ENCODE data around the gene PDZD8.

Gene PDZD8

GRCh38 chr10:117272195-117273076, 102.8 kb downstream of the PDZD8 start:
- H3K4me3 ChIP-seq (ENCODE audit: low read length) = no peak overlapping the region
- no peak for TF ChIP-seq ZNF274 (IDR thresholded peaks at IDR 0.05; ENCODE audit: low read depth, low read length)

GRCh38 chr10:117271427-117271826, 103.8 kb downstream of the PDZD8 start:
- no peak for TF ChIP-seq ZNF274 (IDR thresholded peaks at IDR 0.05; ENCODE audit: low read depth, low read length)
- H3K4me3 ChIP-seq (ENCODE audit: low read length) = no peak overlapping the region

- H3K4me3 ChIP-seq (ENCODE audit: low read length) = no peak overlapping the region
- TF ChIP-seq ZNF274 (IDR thresholded peaks at IDR 0.05; ENCODE audit: low read depth, low read length) = no peak
Observed at GRCh38 chr10:117268907-117269306, 106.3 kb downstream of the PDZD8 start.

- no peak for TF ChIP-seq ZNF274 (IDR thresholded peaks at IDR 0.05; ENCODE audit: low read depth, low read length)
Observed at GRCh38 chr10:117268258-117268657, 107.0 kb downstream of the PDZD8 start.

GRCh38 chr10:117266812-117267211, 108.4 kb downstream of the PDZD8 start:
- no peak overlapping the region for H3K4me3 ChIP-seq (ENCODE audit: low read length)

More at GRCh38 chr10:117268258-117268657, 107.0 kb downstream of the PDZD8 start:
- H3K4me3 ChIP-seq (ENCODE audit: low read length) = no peak overlapping the region

GRCh38 chr10:117266400-117266799, 108.8 kb downstream of the PDZD8 start:
- no peak overlapping the region for H3K4me3 ChIP-seq (ENCODE audit: low read length)
- TF ChIP-seq ZNF274 (IDR thresholded peaks at IDR 0.05; ENCODE audit: low read depth, low read length) = no peak

More at GRCh38 chr10:117266812-117267211, 108.4 kb downstream of the PDZD8 start:
- no peak for TF ChIP-seq ZNF274 (IDR thresholded peaks at IDR 0.05; ENCODE audit: low read depth, low read length)

- no peak for TF ChIP-seq ZNF274 (IDR thresholded peaks at IDR 0.05; ENCODE audit: low read depth, low read length)
- no peak overlapping the region for H3K4me3 ChIP-seq (ENCODE audit: low read length)
Observed at GRCh38 chr10:117264782-117265181, 110.5 kb downstream of the PDZD8 start.

- no peak overlapping the region for H3K4me3 ChIP-seq (ENCODE audit: low read length)
- no peak for TF ChIP-seq ZNF274 (IDR thresholded peaks at IDR 0.05; ENCODE audit: low read depth, low read length)
Observed at GRCh38 chr10:117262903-117263293, 112.3 kb downstream of the PDZD8 start.

GRCh38 chr10:117262291-117262902, 112.8 kb downstream of the PDZD8 start:
- no peak for TF ChIP-seq ZNF274 (IDR thresholded peaks at IDR 0.05; ENCODE audit: low read depth, low read length)
- no peak overlapping the region for H3K4me3 ChIP-seq (ENCODE audit: low read length)

- no peak for TF ChIP-seq ZNF274 (IDR thresholded peaks at IDR 0.05; ENCODE audit: low read depth, low read length)
- H3K4me3 ChIP-seq (ENCODE audit: low read length) = no peak overlapping the region
Observed at GRCh38 chr10:117261501-117261900, 113.7 kb downstream of the PDZD8 start.

- no peak overlapping the region for H3K4me3 ChIP-seq (ENCODE audit: low read length)
- no peak for TF ChIP-seq ZNF274 (IDR thresholded peaks at IDR 0.05; ENCODE audit: low read depth, low read length)
Observed at GRCh38 chr10:117260084-117260483, 115.2 kb downstream of the PDZD8 start.

- H3K4me3 ChIP-seq (ENCODE audit: low read length) = no peak overlapping the region
- TF ChIP-seq ZNF274 (IDR thresholded peaks at IDR 0.05; ENCODE audit: low read depth, low read length) = no peak
Observed at GRCh38 chr10:117259279-117259678, 116.0 kb downstream of the PDZD8 start.

GRCh38 chr10:117257721-117258120, 117.5 kb downstream of the PDZD8 start:
- H3K4me3 ChIP-seq (ENCODE audit: low read length) = no peak overlapping the region

GRCh38 chr10:117256910-117257309, 118.3 kb downstream of the PDZD8 start:
- TF ChIP-seq ZNF274 (IDR thresholded peaks at IDR 0.05; ENCODE audit: low read depth, low read length) = no peak
- H3K4me3 ChIP-seq (ENCODE audit: low read length) = no peak overlapping the region

More at GRCh38 chr10:117257721-117258120, 117.5 kb downstream of the PDZD8 start:
- no peak for TF ChIP-seq ZNF274 (IDR thresholded peaks at IDR 0.05; ENCODE audit: low read depth, low read length)
